HG03135 (cell line): ENCODE data around the gene RAD50.
A peak's percentile ranks its signal among the peaks of the same experiment; 100 is the strongest.
"Not testable (repeated sequence)": the region's sequence is repeated elsewhere in the genome, so short reads cannot be mapped to it uniquely, and the experiment has no call there.

Source experiments
- ATAC-seq: cut with Tn5 transposase; IDR thresholded peaks from one replicate; pipeline ENCODE4 v1.9.1; 2021; ENCODE audit warnings: mild to moderate bottlenecking, moderate library complexity; ENCODE audit not compliant: unreplicated experiment

RAD50 gene

DNA sequence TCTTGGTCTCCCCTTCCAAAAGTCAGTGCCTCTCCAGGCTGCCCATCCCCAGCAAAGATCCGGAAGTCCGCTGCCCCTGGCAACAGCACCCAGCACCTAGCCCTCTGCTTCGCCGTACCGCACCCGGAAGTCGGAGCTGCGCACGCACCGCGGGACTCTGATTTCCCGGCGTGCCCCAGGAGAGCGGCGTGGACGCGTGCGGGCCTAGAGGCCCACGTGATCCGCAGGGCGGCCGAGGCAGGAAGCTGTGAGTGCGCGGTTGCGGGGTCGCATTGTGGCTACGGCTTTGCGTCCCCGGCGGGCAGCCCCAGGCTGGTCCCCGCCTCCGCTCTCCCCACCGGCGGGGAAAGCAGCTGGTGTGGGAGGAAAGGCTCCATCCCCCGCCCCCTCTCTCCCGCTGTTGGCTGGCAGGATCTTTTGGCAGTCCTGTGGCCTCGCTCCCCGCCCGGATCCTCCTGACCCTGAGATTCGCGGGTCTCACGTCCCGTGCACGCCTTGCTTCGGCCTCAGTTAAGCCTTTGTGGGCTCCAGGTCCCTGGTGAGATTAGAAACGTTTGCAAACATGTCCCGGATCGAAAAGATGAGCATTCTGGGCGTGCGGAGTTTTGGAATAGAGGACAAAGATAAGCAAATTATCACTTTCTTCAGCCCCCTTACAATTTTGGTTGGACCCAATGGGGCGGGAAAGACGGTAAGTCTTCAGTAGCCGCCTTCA is at the start of gene RAD50:
Gene RAD50, plus strand, starts transcription at position 215 of the 715 bp plus-strand sequence. Its CDS starts 348 bp downstream, at position 563.
- peak; percentile 97 for ATAC-seq

DNA sequence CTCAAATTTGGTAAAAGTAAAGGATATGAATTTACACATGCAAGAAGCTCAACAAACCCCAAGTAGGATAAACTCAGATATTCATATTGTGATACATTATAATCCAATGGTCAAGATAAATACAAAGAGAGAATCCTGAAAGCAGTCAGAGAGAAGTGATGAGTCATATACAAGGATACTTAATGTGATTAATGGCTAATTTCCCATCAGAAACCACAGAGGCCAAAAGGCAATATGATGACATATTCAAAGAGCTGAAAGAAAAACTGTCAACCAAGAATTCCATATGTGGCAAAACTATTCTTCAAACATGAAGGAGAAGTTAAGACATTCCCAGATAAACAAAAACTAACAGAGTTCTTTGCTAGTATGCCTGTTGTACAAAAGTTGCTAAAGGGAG is 46.7 kb upstream of the RAD50 start:
- no peak for ATAC-seq

DNA sequence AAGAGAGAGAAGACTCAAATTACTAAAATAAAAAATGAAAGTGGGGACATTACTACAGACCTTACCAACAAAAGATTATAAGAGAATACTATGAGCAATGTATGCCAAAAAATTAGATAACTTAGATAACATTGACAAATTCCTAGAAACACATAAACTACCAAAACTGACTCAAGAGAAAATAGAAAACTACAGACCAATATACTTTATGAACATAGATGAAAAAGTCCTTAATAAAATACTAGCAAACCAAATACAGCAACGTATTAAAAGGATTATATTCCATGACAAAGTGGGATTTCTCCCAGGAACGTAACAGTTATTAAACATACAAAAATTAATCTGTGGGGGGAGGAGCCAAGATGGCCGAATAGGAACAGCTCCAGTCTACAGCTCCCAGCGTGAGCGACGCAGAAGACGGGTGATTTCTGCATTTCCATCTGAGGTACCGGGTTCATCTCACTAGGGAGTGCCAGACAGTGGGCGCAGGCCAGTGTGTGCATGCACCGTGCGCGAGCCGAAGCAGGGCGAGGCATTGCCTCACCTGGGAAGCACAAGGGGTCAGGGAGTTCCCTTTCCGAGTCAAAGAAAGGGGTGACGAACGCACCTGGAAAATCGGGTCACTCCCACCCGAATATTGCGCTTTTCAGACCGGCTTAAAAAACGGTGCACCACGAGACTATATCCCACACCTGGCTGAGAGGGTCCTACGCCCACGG is 43.0 kb upstream of the RAD50 start:
- ATAC-seq = not testable (repeated sequence)

DNA sequence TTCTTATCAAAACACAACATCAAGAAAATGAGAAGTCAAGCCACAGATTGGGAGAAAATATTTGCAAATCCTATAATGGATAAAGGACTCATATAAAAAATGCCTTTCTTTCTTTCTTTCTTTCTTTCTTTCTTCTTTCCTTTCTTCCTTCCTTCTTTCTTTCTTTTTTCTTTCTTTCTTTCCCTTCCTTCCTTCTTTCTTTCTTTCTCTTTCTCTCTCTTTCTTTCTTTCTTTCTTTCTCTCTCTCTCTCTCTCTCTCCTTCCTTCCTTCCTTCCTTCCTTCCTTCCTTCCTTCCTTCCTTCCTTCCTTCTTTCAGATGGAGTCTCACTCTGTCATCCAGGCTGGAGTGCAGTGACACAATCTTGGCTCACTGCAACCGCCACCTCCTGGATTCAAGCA is 34.7 kb upstream of the RAD50 start:
- not testable (repeated sequence) for ATAC-seq

DNA sequence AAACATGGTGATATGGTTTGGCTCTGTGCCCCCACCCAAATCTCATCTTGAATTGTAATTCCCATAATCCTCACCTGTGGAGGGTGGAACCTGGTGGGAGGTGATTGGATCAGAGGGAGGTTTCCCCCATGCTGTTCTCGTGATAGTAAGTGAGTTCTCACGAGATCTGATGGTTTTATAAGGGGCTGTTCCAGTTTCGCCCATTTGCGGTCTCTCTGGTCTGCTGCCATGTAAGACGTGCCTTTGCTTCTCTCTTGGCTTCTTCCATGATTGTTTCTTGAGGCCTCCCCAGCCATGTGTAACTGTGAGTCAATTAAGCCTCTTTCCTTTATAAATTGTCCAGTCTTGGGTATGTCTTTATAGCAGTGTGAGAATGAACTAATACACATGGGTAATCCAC is 31.9 kb upstream of the RAD50 start:
- not testable (repeated sequence) for ATAC-seq

DNA sequence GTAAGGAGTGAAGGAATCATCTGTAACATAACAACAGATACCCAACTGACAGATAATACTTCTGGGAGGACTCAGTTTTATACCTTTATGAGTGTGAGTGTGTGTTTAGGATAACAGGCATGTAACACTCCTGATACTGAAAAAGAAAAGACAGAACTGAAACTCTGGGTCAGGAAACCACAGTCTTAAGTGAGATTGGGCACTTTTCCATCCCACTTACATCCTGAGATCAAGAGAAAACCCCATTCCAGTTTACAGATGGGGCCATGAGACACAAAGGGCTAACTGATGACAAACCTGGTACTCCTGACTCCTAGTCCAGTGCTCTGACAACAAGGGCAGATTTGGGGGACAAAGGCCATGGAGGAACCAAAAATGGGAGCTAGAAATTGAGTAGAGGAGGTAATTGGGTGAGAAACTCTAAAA is 31.5 kb upstream of the RAD50 start:
- ATAC-seq = peak; percentile 63

DNA sequence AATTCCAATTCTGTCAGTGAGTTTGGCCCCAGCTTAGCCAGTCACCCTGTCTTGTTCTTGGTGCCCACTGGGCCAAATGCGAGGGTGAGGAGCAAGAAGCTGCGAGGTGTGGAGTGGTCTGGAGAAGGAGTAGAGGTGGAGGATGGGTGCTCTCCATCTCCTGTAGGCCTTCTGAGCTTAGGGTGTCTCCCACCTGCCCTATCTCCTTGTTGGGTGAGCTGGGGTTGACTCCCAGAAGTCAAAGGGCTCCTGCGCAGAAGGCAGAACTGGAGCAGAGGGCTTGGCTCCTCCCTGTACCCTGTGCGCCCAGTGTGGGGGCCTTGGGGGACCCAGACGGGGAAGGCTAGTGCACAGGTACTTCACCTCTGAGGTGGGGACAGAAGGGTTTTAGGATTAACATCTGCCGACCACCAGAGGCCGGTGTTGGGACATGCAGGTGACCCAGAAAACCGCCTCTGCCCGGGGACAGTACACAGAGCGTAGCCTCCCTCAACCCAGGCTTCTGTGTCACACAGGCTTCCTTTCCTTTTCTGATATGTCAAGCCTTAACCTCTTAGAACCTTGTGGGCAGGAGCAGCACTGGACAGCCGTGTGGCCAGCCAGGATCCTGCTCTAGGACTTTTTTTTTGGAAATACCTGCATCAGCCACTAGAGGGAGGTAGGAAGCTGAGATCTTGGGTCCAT is 30.3 kb upstream of the RAD50 start:
- ATAC-seq = no peak

DNA sequence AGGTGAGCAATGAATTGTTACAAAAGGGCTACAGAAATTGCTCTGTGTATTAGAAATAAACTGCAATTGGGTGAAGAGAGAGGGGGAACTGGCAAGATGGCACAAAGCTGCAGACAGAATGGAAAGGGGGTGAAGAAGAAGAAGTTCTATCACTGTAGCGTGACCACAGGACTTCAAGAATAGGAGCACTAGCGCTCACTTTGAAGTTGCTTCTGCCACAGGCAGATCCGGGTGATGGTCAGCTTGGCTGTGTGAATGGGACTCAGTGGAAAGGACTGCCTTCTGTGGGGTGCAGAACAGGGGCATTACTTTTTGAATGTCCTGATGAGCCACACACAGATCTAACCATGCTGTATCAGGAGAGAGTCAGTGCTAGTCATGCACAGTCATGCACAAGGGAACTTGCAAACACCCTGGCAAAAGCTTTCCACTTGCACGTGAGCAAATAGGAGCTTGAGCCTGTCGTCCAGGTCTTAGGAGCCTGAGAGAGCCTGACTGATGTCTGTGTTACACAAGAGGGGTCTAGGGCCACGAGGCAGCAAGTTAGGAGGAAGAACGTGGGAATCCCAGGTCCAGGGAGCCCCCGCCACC is 29.7 kb upstream of the RAD50 start:
- ATAC-seq = no peak

DNA sequence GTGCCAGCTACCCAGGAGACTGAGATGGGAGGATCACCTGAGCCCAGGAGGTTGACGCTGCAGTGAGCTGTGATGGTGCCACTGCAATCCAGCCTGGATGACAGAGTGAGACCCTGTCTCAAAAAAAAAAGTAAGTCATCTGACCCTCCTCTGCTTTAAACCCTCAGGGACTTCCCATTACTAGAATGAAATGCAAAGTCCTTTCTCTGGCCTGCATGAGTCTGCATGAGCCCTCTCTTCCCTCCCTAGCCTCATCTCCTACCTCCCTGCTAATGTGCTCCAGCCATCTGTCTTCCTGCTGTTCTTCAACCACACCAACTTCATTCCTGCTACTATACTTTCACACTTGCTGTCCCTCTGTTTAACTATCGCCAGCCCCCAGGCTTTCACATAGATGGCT is 28.8 kb upstream of the RAD50 start:
- ATAC-seq = no peak

DNA sequence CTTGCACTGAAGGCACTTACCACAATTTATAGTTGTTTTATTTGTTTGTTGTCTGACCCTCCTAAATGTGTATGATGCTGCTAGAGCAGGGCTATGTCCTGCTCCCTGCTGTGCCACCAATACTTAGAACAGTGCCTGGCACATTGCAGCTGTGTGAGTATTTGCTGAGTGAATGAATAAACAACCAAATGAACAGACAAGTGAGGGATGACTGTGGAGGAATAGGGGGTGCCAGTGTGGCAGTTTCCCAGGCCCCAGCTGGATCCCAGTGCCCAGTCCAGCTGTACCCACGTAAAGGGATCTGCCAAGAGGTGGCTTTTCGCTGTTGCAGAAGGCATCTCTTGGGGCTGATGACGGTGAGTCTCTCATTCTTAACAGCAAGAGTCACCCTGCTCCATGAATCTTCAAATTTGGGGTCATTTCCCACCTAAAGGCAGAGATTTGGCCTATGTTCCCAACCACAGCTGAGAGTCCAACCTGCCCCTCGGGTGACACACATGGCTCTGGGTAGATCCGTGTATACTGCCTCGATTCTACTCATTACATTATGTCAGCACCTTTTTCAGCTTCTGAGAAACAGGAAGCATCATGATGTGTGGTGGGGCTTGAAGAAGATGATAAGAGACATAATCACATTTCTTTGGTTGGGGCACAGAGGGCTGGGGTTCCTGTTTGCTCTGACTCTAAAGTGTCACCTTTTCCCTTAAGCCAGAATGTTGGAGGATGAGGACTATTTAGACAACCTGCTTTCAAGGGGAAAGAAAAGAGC is 27.7 kb upstream of the RAD50 start:
- no peak for ATAC-seq

DNA sequence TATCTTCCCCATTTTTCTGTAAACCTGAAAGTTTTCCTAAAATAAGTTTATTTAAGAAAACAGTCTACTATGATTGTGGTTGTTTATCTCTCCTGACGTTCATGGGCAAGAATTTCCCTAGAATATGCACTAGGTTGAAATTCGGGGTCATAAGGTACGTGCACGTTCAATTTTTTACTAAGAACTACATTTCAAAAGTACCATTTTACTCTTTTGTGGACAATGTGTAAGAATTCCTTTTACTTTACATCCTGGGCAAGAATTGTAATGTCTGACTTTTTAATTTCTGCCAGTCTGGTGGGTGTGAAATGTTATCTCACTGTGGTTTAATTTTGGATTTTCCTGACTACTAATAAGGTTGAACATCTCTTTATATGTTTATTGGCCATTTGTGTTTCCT is 25.8 kb upstream of the RAD50 start:
- ATAC-seq = no peak

DNA sequence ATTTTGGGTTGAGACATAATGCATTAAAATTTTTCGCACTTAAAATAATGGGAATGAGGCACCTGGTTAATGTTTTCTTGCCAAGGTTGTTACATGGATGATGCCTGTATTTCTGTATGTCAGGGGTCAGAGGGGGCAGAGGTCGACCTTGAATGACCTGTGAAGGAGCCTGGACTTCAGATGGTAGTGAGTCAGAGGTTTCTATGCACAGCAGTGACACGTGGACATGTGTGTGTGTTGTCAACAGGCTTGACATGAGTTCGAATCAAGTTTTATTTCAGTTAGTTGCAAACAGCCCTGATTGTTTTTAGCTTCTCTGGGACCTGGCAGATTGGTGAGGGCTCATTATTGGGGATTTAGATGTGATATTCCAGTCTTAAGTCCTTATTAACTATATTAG is 17.1 kb upstream of the RAD50 start:
- no peak for ATAC-seq

DNA sequence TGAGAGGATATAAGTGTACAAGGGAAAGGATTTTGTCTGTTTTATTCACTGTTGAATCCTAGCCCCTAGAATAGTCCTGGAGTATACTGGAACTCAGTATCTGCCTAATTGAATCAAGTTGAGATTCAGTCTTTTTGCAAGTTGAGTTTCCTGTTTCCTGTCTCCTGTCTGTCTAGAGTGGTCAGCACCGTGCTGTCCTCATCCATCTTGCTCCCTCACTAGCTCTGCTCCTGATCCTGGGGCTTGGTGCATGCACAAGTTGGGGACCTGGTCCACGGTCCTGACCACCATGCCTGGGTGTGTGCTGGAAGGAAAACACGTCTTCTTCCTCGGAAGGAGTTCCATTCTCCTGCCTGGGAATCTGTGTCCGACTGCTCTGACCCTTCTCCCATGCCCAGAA is 16.6 kb upstream of the RAD50 start:
- no peak for ATAC-seq

DNA sequence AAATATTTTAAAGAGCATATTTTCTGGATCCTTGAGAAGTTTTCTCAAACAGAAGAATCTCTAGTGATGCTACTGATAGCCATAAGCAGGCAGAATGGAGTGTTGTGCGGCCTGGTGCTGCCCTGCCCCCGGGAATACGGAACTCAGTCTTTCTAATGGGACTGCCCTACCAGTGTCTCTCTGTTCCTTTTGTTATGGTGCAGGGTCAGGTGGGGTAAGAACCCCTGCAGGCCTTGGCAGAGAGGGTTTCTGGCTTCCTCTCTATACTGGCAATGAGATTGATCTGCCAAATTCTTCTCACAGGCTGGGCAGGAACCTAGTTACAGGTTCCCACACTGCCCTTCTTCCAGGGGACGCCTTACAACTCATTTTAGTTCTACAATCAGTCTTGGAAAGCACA is 16.0 kb upstream of the RAD50 start:
- no peak for ATAC-seq

DNA sequence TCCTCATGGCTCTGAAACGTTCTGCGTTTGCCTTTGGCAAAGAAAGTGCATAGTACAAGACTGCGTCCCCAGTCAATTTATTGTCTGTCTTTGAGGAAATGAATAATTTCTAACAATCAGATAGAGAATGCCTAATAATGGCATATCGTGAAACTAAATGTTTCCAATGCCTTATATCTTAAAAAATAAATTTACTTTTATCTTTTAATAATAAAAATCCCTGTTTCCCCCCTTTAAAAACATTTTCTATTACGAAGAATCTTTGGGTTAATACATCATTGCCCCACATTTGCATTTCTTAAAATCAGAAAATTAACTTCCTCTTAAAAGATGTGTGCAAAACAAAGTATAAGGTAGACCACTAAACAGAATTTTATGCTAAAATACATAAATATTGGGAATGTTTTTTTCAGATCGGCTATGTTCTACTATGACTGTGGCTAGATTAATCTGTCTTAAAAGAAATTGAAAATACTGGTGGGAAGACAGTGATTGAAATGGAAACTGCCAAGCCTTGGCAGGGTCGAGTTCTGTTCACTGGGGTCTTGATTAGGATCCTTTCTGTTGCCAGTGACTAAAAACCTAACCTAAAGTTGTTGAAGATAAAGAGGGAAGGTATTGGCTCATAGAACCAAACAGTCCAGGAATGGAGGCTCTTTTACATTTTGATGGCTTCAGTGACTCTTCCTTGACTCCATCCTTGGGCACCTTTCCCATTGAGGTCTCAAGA is 13.1 kb upstream of the RAD50 start, which contains the start of gene IL5:
Gene IL5, minus strand, starts transcription at position 51 of the 730 bp plus-strand sequence. Its CDS starts 44 bp downstream, at position 7.
- no peak for ATAC-seq

DNA sequence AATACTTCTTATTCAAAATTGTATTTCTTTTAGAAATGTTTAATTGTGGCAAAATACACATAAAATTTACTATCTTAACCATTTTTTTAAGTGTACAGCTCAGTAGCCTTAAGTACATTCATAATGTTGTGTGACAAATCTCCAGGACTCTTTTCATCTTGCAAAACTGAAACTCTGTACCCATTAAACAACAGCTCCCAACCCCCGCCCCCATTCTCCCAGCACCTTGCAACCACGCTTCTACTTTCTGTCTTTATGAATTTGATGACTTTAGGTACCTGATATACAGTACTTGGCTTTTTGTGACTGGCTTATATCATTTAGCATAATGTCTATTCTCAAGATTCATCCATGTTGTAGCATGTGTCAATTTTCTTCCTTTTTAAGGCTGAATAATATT is 10.7 kb upstream of the RAD50 start:
- ATAC-seq = no peak

DNA sequence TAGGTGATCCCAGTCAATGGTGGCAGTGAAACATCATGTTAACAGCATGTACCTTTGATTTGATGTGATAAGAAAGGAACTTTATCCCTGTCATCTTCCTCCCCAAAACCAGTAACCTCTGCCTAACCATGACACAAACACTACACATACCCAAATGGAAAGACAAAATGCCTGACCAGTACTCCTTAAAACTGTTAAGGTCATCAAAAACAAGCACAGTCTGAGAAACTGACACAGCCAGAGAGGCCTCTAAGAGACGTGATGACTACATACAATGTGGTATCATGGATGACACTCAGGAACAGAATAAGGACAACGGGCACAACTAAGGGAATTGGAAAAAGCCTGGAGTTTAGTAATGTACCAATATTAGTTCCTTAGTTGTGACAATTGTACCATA is 9.5 kb upstream of the RAD50 start:
- ATAC-seq = no peak

DNA sequence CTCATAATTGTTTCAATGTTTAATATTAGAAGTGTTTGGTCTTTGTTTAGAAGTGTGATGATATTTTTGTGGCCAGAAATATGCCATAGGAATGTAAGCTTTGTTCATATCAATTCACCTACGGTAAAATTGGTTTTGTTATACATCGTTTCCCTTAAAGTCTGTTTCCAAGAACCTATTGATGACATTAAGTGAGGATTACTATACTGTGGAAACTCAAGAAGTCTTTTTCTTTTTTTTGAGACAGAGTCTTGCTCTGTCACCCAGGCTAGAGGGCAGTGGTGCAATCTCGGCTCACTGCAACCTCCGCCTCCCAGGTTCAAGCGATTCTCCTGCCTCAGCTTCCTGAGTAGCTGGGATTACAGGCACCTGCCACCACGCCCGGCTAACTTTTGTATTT is 7.9 kb upstream of the RAD50 start:
- ATAC-seq = not testable (repeated sequence)

DNA sequence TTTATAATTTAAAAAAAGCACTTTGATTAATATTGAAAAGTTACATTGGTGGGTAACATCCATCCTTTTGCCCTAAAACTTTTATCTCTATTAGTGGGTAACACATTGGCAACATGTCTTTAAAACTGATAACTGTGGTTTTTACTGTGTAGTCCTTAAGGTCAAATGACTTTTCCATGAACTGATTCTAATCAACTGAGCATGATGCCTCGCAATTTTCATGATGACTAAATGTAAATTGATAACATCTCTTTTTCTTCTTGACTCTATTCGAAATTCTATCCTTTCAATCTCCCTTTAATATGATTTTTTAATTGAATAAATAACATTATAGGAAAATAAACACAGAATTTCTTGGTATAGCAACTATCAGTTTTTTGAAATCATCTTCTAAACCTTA is 7.2 kb upstream of the RAD50 start:
- ATAC-seq = no peak

DNA sequence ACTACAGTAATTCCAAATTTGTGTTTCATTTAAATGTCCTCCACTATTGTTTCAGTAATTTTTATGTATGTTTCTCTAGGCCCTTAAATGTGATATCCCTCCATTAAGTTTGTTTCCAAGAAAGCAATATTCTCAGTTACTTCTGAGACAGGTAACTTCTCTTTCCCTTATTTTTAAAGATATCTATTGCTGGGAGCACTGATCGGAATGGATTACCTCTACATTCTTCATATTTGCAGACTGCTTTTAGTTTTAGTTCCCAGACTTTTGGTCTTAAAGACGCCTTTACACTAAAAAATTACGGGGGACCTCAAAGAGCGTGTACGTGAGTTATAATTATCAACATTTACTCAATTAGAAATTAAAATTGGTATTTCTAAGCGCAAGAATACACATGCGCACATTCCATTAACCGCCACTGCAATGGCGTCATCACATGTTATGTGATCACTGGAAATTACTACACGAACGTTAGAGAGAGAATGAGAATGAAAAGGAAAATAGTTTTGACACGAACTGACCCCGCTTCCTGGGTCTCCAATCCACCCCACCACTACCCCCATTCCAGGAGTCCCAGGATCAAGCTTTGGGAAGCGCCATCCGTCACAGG is 519 bp upstream of the RAD50 start:
- no peak for ATAC-seq
